Coronary artery (tissue), 2 donors: ENCODE results near the gene NES.
A peak's percentile ranks its signal among the peaks of the same experiment; 100 is the strongest.

Experiments
- DNase-seq: peaks from one replicate; pipeline ENCODE4 v3.0.0-alpha.2; 2017; ENCODE audit warnings: low spot score
- H3K27ac ChIP-seq, 2 donors: fragments of 200-600 bp; sonication (generic); one replicate each; pipeline ENCODE4 v1.5.1; 2016 to 2019
- H3K4me3 ChIP-seq: fragments of 200-600 bp; sonication (generic); 2 replicates; pipeline ENCODE4 v1.5.1; 2016; ENCODE audit warnings: mild to moderate bottlenecking, moderate library complexity
- TF ChIP-seq, protein P1 (sequence below): fragments of 200-600 bp; sonication (generic); IDR thresholded peaks from one replicate; pipeline ENCODE4 v1.5.1; 2019; ENCODE audit warnings: antibody characterized with exemption

The NES gene

DNA sequence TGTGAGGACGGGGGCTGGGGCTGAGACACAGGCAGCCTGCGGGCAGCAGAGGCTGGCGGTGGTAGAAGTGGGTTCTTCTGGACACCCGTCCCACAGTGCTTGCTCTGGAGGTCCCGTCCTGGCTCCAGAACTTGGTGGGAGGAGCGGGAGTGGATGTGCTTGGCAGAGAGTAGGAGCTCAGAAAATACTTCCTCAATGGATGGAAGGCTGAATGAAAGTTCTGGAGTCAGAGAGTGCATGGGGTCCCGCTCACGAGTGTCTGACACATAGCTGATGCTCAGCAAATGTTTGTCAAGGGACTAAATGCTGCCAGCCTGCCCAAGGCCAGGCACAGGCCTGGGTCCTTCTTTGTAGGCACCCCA is 13.4 kb upstream of the NES start:
- DNase-seq, result no peak
- no peak overlapping the region for H3K27ac ChIP-seq
- TF ChIP-seq, protein P1, sequence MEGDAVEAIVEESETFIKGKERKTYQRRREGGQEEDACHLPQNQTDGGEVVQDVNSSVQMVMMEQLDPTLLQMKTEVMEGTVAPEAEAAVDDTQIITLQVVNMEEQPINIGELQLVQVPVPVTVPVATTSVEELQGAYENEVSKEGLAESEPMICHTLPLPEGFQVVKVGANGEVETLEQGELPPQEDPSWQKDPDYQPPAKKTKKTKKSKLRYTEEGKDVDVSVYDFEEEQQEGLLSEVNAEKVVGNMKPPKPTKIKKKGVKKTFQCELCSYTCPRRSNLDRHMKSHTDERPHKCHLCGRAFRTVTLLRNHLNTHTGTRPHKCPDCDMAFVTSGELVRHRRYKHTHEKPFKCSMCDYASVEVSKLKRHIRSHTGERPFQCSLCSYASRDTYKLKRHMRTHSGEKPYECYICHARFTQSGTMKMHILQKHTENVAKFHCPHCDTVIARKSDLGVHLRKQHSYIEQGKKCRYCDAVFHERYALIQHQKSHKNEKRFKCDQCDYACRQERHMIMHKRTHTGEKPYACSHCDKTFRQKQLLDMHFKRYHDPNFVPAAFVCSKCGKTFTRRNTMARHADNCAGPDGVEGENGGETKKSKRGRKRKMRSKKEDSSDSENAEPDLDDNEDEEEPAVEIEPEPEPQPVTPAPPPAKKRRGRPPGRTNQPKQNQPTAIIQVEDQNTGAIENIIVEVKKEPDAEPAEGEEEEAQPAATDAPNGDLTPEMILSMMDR, result no peak
- H3K4me3 ChIP-seq, result no peak overlapping the region

DNA sequence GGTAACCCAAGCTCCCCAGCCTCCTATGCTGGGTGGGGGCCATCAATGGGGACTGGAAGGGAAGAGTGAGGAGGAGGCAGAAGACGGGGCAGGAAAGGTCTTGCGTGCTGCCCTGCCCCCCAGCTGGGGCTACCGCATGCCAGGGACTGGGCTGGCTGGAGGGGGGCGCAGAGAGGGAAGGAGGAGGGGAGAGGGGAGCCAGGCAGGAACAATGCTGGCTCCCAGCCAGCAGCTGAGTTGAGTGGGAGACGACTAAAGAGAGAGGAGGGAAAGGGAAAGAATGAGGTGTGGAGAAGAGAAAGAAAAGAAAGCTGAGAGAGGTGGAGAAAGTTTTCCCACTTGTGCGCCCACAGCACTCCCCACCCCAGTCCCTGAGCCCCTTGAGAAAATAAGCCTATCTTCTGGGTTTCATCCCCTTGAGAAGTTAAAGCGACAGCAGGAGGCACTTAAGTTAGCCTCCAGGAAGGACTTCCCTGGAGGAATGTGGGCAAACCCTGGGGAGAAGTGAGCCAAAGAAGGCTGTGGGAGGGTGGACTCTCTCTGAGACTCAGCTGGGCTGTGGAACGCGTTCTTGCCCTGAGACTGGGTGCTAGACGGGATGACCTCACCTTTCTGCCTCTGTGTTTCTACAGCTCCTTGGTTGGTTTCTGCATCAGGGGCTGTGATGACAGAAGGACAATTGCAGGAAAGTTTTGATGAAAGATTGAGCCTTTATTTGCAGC is 12.9 kb upstream of the NES start:
- no peak for DNase-seq
- TF ChIP-seq, protein P1, result no peak
- H3K27ac ChIP-seq, result no peak overlapping the region
- H3K4me3 ChIP-seq, result no peak overlapping the region

DNA sequence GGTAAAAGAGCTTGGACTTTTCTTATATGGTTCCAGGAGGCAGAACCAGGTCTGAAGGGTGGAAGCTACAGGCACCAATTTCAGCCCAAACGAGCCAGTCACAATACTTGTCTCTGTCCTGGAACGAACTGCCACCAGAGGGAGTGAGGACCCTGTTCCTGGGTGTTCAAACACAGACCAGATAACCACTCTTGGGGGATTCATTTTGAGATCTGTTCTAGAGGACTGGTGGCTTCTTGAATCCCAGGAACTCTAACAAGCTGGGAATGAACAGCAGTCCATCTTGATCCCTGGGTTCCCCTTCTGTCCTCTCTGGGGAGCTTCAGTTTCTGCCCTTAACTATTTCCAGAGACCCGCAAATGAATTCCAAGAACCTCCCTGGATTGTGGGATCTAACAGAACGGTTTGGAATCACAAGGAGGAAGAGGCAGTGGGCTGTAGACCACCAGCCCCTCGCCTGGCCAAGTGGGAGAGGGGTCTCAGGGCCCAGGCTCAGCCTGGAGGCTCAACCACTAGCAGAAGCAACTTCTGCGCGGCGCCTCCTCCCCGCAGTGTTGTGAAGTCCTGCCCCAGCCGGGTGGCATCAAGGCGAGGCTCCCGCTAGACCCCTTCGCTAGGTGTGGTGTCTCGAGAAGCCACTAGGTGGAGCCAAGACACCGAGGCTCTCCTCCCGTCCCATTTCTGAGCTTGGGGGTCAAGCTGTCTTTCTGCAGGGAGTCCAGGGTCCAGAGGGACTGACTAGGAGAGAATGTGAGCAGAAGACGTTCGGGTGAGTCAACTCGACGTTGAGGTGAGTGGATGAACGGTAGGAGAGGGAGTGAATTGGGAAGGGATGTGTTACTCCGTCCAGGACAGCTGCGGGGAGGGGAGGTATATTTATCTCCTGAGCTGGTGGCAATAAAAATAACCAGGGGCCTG is 12.1 kb upstream of the NES start:
- TF ChIP-seq, protein P1, result peak; percentile 92
- H3K4me3 ChIP-seq, result peak overlapping the region; percentile 23
- no peak for DNase-seq
- H3K27ac ChIP-seq, result no peak overlapping the region

DNA sequence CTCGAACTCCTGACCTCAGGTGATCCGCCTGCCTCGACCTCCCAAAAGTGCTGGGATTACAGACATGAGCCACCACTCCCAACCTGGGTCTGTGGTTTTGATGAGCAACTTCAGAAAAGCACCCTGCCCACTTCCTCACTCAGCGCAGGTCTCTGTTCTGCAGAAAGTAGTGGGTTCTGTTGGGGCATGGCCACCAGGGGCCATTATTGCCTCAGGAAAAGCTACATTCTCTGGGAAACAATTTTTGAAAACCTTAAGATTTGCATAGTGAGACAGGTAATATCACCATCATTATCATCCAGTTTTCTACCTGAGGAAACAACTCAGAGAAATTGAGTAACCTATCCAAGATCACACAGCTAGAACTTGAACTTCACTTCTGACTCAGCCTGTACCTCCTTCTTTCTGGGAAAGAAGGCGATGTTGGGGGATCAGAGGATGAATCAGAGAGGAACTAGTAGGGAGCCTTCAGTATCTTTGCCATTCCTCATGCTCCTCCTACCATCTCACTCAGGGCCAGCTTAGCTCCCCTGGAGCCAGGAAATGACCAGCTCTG is 7.1 kb upstream of the NES start:
- Histone ChIP-seq H3K4me3 (no peak overlapping the region), H3K27ac (no peak overlapping the region)
- no peak for DNase-seq
- TF ChIP-seq, protein P1, result no peak

DNA sequence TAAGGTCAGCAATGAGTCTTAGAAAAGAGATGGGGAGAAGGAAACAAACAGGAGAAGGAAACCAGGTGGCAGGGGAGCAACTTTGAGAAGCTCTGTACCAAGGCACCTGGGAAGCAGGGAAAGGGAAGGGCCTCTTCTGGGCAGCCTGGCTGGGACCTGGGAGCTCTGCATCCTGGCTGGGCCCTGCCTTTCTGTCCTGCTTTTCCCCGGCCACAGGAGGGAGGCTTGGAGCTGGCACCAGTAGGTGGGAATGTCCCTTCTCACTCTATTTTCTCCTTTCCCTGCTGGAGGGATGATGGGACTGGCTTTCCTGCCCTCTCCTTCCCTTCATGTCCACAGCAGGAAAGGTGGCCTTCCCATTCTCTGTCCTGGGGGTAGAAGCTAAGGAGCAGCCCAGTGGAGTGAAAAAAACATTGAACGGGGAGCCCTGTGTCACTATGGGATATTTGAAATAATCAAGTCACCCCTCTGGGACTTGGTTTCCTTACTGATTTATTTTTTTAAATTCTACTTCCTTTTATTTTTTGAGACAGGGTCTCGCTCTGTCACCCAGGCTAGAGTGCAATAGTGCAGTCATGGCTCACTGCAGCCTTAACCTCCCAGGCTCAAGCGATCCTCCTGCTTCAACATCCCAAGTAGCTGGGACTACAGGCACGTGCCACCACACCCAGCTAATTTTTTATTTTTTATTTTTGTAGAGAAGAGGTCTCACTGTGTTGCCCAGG is 5.1 kb upstream of the NES start:
- no peak overlapping the region for H3K27ac ChIP-seq
- TF ChIP-seq, protein P1, result no peak
- no peak for DNase-seq
- no peak overlapping the region for H3K4me3 ChIP-seq

DNA sequence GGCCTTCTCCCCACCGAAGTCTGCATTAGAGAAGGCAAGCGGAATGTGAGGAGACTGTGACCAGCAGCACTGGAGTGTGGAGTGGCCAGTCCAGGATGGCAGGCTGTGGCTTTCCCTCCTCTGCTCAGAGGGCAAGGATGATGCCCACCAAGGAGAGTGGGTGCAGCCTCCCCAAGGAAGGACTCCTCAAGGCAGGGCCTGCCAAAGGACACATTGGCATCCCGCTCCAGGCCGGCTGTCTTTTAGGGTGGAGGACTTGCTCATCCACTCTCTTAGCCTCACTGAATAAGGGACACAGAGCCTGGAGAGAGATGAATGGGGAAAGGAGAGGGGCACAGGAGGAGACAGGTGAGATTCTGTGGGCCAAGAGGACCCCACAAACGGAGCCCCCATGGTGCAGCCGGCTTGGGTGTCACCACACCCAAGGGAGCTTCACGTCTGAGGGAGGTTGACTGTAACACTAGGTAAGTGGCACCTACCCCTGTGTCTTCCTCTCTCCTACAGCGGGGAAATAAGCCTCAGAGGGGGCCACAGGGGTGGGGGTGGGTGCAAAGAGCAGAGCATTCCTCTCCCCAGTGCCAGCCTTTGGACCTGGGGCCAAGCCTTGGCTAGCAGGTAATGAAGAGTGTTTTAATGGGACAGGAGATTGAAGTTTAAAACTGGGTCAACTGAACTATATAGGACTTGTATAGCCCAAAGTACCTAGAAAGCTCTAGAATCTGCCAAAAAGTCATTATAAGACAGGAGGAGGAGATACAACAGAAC is 4.2 kb upstream of the NES start:
- no peak overlapping the region for H3K27ac ChIP-seq
- no peak overlapping the region for H3K4me3 ChIP-seq
- TF ChIP-seq, protein P1, result no peak
- DNase-seq, result no peak
